Skeletal muscle tissue (tissue), 4 donors: ENCODE data around the gene MGP. TPM values are rescaled to one million over a fixed set of nuclear protein-coding genes. Genes with fewer than 3 reads are reported as not detected.

Experiments used
- H3K27ac ChIP-seq: one replicate; pipeline ENCODE4 v1.7.0; 2013; ENCODE audit warnings: mild to moderate bottlenecking, low read depth, low read length, inconsistent platforms
- H3K27me3 ChIP-seq, 3 donors: one replicate each; pipeline ENCODE4 v1.7.0; 2013; ENCODE audit warnings: low read length in 3 of 3; ENCODE audit not compliant: control insufficient read depth in 3 of 3, insufficient read depth in 3 of 3
- H3K36me3 ChIP-seq, 3 donors: one replicate each; pipeline ENCODE4 v1.7.0; 2013; ENCODE audit warnings: low read length in 3 of 3; ENCODE audit not compliant: control insufficient read depth in 3 of 3, insufficient read depth in 3 of 3
- H3K4me1 ChIP-seq, 3 donors: one replicate each; pipeline ENCODE4 v1.7.0; 2013; ENCODE audit warnings: low read length in 3 of 3, mild to moderate bottlenecking in 3 of 3; ENCODE audit not compliant: control insufficient read depth in 3 of 3, insufficient read depth in 3 of 3
- H3K4me3 ChIP-seq, 3 donors: one replicate each; pipeline ENCODE4 v1.7.0; 2013; ENCODE audit warnings: low read length in 3 of 3
- H3K9ac ChIP-seq, 3 donors: one replicate each; pipeline ENCODE4 v1.7.0; 2013; ENCODE audit warnings: low read length in 3 of 3, mild to moderate bottlenecking in 3 of 3, moderate library complexity in 2 of 3, low read depth in 1 of 3
- H3K9me3 ChIP-seq, 3 donors: one replicate each; pipeline ENCODE4 v1.7.0; 2013; ENCODE audit warnings: low read length in 3 of 3; ENCODE audit not compliant: control insufficient read depth in 3 of 3
- total RNA-seq: library from RNA; depleted of rRNA; stranded (reverse); fragments of >200 nt; gene quantifications from one replicate; pipeline ENCODE4 v1.2.3, GENCODE V29; 2014
- donor health status: Osteomylitis.

Gene MGP
- total RNA-seq, 1 donor from 2014 or later, result 292 TPM

DNA sequence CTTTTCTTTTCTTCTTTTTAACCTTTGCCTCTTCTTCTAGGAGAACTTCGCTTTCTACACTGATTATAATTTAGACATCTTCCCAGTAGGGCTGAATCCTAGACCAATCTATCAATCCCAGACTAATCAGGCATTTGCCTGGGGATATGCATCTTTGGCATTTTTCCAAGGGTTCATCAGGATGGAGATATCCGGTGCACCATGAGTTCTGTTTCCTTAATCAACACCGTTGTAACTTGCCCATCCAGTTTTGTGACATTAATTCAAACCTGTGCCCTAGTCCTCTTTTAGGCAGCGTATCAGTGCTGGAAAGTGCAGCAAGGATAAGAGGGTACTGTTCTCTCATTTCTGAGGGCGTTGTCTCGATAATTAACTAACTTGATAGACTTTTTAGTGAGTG lies 617 bp upstream of the MGP start:
- Histone ChIP-seq H3K9ac (peak overlapping the region in 1 of 3 donors; percentile 62), H3K4me1 (peaks cover 11 to 12% (median 12%) of the 10 kb centered on the region in 3 donors), H3K27me3 (no peaks in the 10 kb centered on the region), H3K9me3 (no peaks in the 10 kb centered on the region), H3K4me3 (peak overlapping the region; percentile 63 to 78 (median 71)), H3K27ac (peak overlapping the region; percentile 78), H3K36me3 (peaks cover 0 to 6% (median 0%) of the 10 kb centered on the region in 3 donors)

DNA sequence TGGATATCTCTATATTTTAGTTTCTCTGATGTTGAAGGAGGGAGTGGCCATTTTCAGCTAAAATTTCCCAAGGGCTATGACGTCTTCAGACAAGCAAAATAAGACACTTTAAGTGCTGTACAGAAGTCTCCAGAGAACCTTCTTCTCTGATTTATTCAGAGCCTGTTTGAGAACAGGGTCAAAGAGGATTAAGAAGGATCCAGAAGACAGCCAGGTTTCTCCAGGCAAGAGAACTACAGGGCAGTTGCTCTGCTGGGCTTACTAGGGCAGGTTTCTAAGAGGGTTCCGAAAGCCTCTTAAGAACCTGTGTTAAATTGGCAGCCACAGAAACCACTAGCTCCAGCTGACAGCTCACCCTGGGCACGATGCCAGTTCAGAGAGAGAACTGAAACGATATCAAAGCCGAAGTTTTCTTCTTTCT lies 1.2 kb downstream of the MGP start:
- Histone ChIP-seq H3K4me3 (peak overlapping the region; percentile 7 to 78 (median 54)), H3K9ac (peak overlapping the region; percentile 55 to 71 (median 62)), H3K27ac (peak overlapping the region; percentile 78), H3K36me3 (peaks cover 0 to 6% (median 0%) of the 10 kb centered on the region in 3 donors), H3K27me3 (no peaks in the 10 kb centered on the region), H3K4me1 (peaks cover 11 to 12% (median 12%) of the 10 kb centered on the region in 3 donors), H3K9me3 (no peaks in the 10 kb centered on the region)

- Histone ChIP-seq H3K4me3 (peak overlapping the region in 2 of 3 donors; percentile 29 to 78), H3K36me3 (peaks cover 0 to 6% (median 0%) of the 10 kb centered on the region in 3 donors), H3K27me3 (no peaks in the 10 kb centered on the region), H3K9ac (peak overlapping the region in 2 of 3 donors; percentile 36 to 60), H3K27ac (peak overlapping the region; percentile 56), H3K9me3 (no peaks in the 10 kb centered on the region), H3K4me1 (peaks cover 11 to 12% (median 12%) of the 10 kb centered on the region in 3 donors)
These were observed 2.0 kb downstream of the MGP start for GRCh38 chr12:14883686-14884085.

DNA sequence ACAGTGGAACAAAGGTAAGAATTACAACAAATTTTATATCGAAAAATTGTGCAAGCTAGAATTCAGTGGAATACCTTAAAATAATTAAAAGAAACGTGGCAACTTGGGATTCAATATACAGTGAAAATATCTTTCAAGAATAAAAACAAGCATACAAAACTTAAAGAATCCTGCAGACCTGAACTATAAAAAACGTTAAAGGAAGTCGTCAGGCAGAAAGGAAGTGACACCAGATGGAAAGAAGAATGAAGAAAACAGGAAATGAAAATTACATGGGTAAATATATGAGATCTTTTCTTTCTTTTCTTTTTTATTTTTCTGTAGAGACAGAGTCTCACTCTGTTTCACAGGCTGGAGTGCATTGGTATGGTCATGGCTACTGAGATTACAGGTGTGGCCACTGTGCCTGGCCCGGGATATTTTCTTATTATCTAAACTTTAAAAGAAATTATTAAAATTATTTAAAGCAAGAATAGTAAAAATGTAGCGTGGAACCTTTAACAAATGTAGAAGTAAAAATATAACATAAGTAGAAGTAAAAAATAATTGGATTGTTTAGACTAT lies 4.7 kb downstream of the MGP start:
- Histone ChIP-seq H3K4me1 (peaks cover 5 to 8% (median 5%) of the 10 kb centered on the region in 3 donors), H3K36me3 (peaks cover 0 to 6% (median 0%) of the 10 kb centered on the region in 3 donors), H3K9ac (no peak overlapping the region), H3K27ac (no peak overlapping the region), H3K9me3 (no peaks in the 10 kb centered on the region), H3K27me3 (no peaks in the 10 kb centered on the region), H3K4me3 (no peak overlapping the region)

GRCh38 chr12:14879222-14879933 lies 6.3 kb downstream of the MGP start:
- no peaks in the 10 kb centered on the region for H3K9me3 ChIP-seq
- H3K36me3 ChIP-seq, result peaks cover 0 to 6% (median 0%) of the 10 kb centered on the region in 3 donors
- no peak overlapping the region for H3K4me3 ChIP-seq
- no peak overlapping the region for H3K27ac ChIP-seq
- H3K27me3 ChIP-seq, result no peaks in the 10 kb centered on the region
- H3K4me1 ChIP-seq, result peaks cover 0 to 3% (median under 1%) of the 10 kb centered on the region in 3 donors
- H3K9ac ChIP-seq, result no peak overlapping the region

GRCh38 chr12:14878488-14878887 lies 7.2 kb downstream of the MGP start:
- Histone ChIP-seq H3K27ac (no peak overlapping the region), H3K36me3 (peaks cover 0 to 6% (median 0%) of the 10 kb centered on the region in 3 donors), H3K9me3 (no peaks in the 10 kb centered on the region)

GRCh38 chr12:14876833-14877232 lies 8.8 kb downstream of the MGP start:
- Histone ChIP-seq H3K36me3 (peaks cover 0 to 3% (median 0%) of the 10 kb centered on the region in 3 donors), H3K4me3 (no peak overlapping the region), H3K27ac (no peak overlapping the region), H3K9ac (no peak overlapping the region), H3K27me3 (no peaks in the 10 kb centered on the region), H3K9me3 (no peaks in the 10 kb centered on the region), H3K4me1 (no peaks in the 10 kb centered on the region)

More at GRCh38 chr12:14878488-14878887, 7.2 kb downstream of the MGP start:
- no peaks in the 10 kb centered on the region for H3K27me3 ChIP-seq
- H3K4me1 ChIP-seq, result no peaks in the 10 kb centered on the region
- H3K9ac ChIP-seq, result no peak overlapping the region
- no peak overlapping the region for H3K4me3 ChIP-seq

GRCh38 chr12:14874882-14875281 lies 10.8 kb downstream of the MGP start:
- Histone ChIP-seq H3K4me3 (no peak overlapping the region), H3K27me3 (no peaks in the 10 kb centered on the region), H3K9me3 (no peaks in the 10 kb centered on the region), H3K9ac (no peak overlapping the region), H3K36me3 (no peaks in the 10 kb centered on the region), H3K27ac (no peak overlapping the region), H3K4me1 (no peaks in the 10 kb centered on the region)

DNA sequence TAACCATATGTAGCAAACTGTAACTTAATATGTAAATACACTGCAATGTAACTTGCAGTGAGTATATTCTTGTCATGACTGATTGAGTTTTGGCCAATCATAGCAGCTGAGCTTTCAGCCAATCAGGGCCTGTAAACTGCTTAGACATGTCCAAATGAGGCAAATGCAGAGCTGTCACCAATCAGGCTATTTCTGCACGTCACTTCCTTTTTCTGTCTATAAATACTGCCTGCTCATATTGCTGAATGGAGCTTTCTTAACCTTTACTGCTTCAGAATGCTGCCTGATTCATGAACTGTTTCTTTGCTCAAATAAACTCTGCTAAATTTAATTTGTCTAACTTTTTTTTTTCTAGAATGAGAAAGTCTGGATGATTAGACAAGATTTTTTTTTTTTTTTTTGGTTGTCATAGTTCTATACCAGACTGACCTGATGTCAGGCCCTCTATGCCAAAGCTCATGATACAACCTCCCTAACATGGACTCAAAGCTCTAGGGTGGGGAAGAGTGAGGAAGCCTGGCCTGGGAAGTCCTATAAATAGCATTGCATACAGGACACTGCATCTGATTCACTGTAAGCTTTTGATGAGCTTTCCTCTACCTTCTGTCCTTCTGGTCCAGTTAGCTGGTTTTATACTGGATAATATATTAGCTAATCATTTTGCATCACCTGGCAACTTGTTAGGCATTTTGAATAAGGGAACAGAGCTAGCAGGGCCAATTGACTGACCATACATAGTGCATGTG lies 12.0 kb downstream of the MGP start:
- no peak overlapping the region for H3K27ac ChIP-seq
- no peaks in the 10 kb centered on the region for H3K36me3 ChIP-seq
- H3K4me1 ChIP-seq, result no peaks in the 10 kb centered on the region
- no peaks in the 10 kb centered on the region for H3K27me3 ChIP-seq
- H3K4me3 ChIP-seq, result no peak overlapping the region
- no peak overlapping the region for H3K9ac ChIP-seq
- H3K9me3 ChIP-seq, result no peaks in the 10 kb centered on the region

DNA sequence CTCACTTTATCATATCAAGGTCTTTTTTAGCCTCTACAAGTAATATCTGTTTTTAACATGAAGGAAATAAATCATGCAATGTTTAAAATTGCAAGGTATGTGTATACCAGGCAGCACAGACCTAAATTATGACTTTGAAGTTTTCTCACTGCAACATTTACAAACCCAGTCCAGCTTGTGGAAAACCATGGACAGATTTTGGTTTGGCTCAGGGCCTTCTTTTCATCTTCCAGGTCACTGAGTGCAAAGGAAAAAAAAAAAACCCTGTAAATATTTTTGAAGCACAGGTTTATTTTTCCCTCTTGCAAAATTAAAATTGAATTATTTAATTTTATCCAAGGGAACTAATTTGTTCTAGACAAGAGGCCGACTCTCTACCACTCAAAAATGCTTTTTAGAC lies 13.8 kb downstream of the MGP start:
- Histone ChIP-seq H3K4me3 (no peak overlapping the region), H3K9ac (no peak overlapping the region), H3K9me3 (no peaks in the 10 kb centered on the region), H3K36me3 (no peaks in the 10 kb centered on the region), H3K27me3 (no peaks in the 10 kb centered on the region), H3K4me1 (no peaks in the 10 kb centered on the region), H3K27ac (no peak overlapping the region)
